ENCODE results near the gene GH2.
"Not testable (repeated sequence)": the region's sequence is repeated elsewhere in the genome, so short reads cannot be mapped to it uniquely, and the experiment has no call there.

Gene GH2

GRCh38 chr17:63910096-63910495, 28.4 kb upstream of the GH2 start:
- no peak for DNase-seq

GRCh38 chr17:63909586-63909985, 27.8 kb upstream of the GH2 start:
- not testable (repeated sequence) for DNase-seq

- not testable (repeated sequence) for DNase-seq
Measured at GRCh38 chr17:63907161-63907778, 25.5 kb upstream of the GH2 start.

GRCh38 chr17:63904796-63905195, 23.1 kb upstream of the GH2 start:
- not testable (repeated sequence) for DNase-seq

GRCh38 chr17:63903787-63904201, 22.1 kb upstream of the GH2 start:
- DNase-seq: not testable (repeated sequence)

GRCh38 chr17:63901971-63902370, 20.2 kb upstream of the GH2 start:
- peak; percentile 21 for DNase-seq

- not testable (repeated sequence) for DNase-seq
Measured at GRCh38 chr17:63898899-63899798, 17.4 kb upstream of the GH2 start.

- DNase-seq: not testable (repeated sequence)
Measured at GRCh38 chr17:63896524-63897354, 15.0 kb upstream of the GH2 start, which contains the start of gene CSH1. Gene CSH1 (minus strand): TSS chr17:63896574. CDS start chr17:63896511, 63 bp downstream.

GRCh38 chr17:63894821-63895220, 13.1 kb upstream of the GH2 start:
- DNase-seq: not testable (repeated sequence)

- DNase-seq: not testable (repeated sequence)
Measured at GRCh38 chr17:63894021-63894420, 12.3 kb upstream of the GH2 start.

- DNase-seq: not testable (repeated sequence)
Measured at GRCh38 chr17:63892316-63893037, 10.7 kb upstream of the GH2 start.

- peak; percentile 64 for DNase-seq
Measured at GRCh38 chr17:63889026-63889848, 7.5 kb upstream of the GH2 start.

GRCh38 chr17:63885119-63885518, 3.4 kb upstream of the GH2 start:
- DNase-seq: not testable (repeated sequence)

GRCh38 chr17:63882626-63883126, 932 bp upstream of the GH2 start:
- not testable (repeated sequence) for DNase-seq

GRCh38 chr17:63881337-63881736, 407 bp downstream of the GH2 start:
- not testable (repeated sequence) for DNase-seq

GRCh38 chr17:63880706-63881105, 1.0 kb downstream of the GH2 start:
- no peak for DNase-seq

GRCh38 chr17:63878413-63878812, 3.3 kb downstream of the GH2 start:
- DNase-seq: not testable (repeated sequence)

- DNase-seq: not testable (repeated sequence)
Measured at GRCh38 chr17:63874693-63875092, 7.1 kb downstream of the GH2 start.

GRCh38 chr17:63874061-63874626, 7.6 kb downstream of the GH2 start:
- DNase-seq: not testable (repeated sequence)

- DNase-seq: not testable (repeated sequence)
Measured at GRCh38 chr17:63873577-63873976, 8.2 kb downstream of the GH2 start, which contains the start of gene CSH2. Gene CSH2 (minus strand): TSS chr17:63873677. CDS start chr17:63873614, 63 bp downstream.

Measured in NCI-H1694 (cell line).